Peyer's patch (tissue), 4 donors: ENCODE measurements around the gene CNR2.

Source experiments
- POLR2A ChIP-seq, 2 donors: fragments of 450-650 bp; IDR thresholded peaks; one replicate each; pipeline ENCODE4 v1.5.1; 2017; ENCODE audit warnings: antibody characterized with exemption in 2 of 2, mild to moderate bottlenecking in 2 of 2, moderate library complexity in 2 of 2
- TF ChIP-seq, protein P1 (sequence below), 6 experiments: fragments of 450-650 bp in 4 of 6; fragments of 200-600 bp in 2 of 6; sonication (generic) in 1 of 6; IDR thresholded peaks; one replicate each; pipeline ENCODE4 v1.5.1; 2017 to 2019; ENCODE audit warnings: antibody characterized with exemption in 6 of 6, mild to moderate bottlenecking in 3 of 6, moderate library complexity in 1 of 6

DNA sequence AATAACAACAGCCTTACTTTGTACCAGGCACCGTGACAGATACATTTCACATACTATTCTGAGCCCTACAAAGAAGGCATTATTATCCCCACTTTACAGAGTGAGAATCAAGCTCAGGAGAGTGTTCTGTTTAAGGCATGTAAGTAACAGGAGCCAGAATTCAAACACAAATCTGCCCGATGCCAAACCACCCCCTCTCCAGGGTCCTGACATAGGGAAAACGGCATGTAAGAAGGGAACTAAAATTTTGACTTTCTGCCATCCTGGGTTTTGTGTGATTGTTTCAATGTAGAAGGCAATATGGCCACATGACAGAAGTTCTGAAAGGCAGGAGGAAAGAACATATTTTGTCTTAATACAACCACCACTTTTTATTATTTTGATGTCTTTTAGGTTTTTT, 50.5 kb downstream of the CNR2 start:
- TF ChIP-seq, protein P1, sequence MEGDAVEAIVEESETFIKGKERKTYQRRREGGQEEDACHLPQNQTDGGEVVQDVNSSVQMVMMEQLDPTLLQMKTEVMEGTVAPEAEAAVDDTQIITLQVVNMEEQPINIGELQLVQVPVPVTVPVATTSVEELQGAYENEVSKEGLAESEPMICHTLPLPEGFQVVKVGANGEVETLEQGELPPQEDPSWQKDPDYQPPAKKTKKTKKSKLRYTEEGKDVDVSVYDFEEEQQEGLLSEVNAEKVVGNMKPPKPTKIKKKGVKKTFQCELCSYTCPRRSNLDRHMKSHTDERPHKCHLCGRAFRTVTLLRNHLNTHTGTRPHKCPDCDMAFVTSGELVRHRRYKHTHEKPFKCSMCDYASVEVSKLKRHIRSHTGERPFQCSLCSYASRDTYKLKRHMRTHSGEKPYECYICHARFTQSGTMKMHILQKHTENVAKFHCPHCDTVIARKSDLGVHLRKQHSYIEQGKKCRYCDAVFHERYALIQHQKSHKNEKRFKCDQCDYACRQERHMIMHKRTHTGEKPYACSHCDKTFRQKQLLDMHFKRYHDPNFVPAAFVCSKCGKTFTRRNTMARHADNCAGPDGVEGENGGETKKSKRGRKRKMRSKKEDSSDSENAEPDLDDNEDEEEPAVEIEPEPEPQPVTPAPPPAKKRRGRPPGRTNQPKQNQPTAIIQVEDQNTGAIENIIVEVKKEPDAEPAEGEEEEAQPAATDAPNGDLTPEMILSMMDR (IDR thresholded peaks at IDR 0.05) = no peak
- no peak for TF ChIP-seq POLR2A (IDR thresholded peaks at IDR 0.05)
